Measurements from ENCODE around the gene SYT13.

DNA sequence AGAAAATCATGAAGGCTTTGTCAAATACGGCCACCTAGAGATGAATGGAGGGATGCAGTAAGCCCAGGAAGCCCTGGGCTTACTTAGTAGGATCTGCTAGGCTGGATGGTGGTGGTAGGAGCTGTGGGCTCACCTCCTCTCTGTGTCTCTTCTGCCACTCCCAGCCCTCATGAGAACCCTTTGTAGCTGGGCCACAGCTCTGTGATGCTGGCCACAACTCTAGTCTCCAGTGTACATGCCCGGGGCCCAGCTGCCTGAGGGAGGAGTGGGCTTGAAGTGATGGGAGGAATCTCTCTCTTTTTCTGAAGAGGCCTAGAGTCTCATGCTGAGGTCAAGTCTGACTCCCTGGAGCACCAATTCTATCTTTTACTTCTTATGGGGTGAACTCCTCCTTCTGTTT lies 32.4 kb upstream of the SYT13 start:
- TF ChIP-seq, protein P1, sequence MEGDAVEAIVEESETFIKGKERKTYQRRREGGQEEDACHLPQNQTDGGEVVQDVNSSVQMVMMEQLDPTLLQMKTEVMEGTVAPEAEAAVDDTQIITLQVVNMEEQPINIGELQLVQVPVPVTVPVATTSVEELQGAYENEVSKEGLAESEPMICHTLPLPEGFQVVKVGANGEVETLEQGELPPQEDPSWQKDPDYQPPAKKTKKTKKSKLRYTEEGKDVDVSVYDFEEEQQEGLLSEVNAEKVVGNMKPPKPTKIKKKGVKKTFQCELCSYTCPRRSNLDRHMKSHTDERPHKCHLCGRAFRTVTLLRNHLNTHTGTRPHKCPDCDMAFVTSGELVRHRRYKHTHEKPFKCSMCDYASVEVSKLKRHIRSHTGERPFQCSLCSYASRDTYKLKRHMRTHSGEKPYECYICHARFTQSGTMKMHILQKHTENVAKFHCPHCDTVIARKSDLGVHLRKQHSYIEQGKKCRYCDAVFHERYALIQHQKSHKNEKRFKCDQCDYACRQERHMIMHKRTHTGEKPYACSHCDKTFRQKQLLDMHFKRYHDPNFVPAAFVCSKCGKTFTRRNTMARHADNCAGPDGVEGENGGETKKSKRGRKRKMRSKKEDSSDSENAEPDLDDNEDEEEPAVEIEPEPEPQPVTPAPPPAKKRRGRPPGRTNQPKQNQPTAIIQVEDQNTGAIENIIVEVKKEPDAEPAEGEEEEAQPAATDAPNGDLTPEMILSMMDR (IDR thresholded peaks at IDR 0.05) = no peak
- no peak for TF ChIP-seq POLR2A (IDR thresholded peaks at IDR 0.05)
